ENCODE data around the gene TCERG1L.

- TF ChIP-seq EZH2phosphoT487 (IDR thresholded peaks at IDR 0.05; ENCODE audit: insufficient read depth, low read depth) (no peak), EZH2 (IDR thresholded peaks at IDR 0.05; ENCODE audit: insufficient read depth, poor library complexity, severe bottlenecking) (no peak)
Observed at GRCh38 chr10:131073469-131074035, 238.0 kb downstream of the TCERG1L start.
